Fibroblast of lung (primary cell): Measurements from ENCODE around the gene XYLT1. TPM values are rescaled to one million over a fixed set of nuclear protein-coding genes. Genes with fewer than 3 reads are reported as not detected.

Experiments
- DNase-seq, 2 donors: peaks; one replicate each; pipeline versions ENCODE4 v3.0.0 to v3.0.0-alpha.2; 2010; ENCODE audit warnings: low read depth in 2 of 2
- H2AFZ ChIP-seq: 2 replicates; pipeline ENCODE4 v1.5.1; 2012; ENCODE audit warnings: low read length, control low read depth, inconsistent platforms
- H3K27ac ChIP-seq: 2 replicates; pipeline ENCODE4 v1.5.1; 2011; ENCODE audit warnings: low read length, control low read depth; ENCODE audit not compliant: insufficient read depth
- H3K27me3 ChIP-seq: 2 replicates; pipeline ENCODE4 v1.5.1; 2011; ENCODE audit warnings: mild to moderate bottlenecking, low read length; ENCODE audit not compliant: control insufficient read depth, insufficient read depth
- H3K36me3 ChIP-seq: 2 replicates; pipeline ENCODE4 v1.5.1; 2011; ENCODE audit warnings: low read length; ENCODE audit not compliant: control insufficient read depth, insufficient read depth
- H3K4me1 ChIP-seq: 2 replicates; pipeline ENCODE4 v1.5.1; 2011; ENCODE audit warnings: low read length; ENCODE audit not compliant: control insufficient read depth, insufficient read depth; ENCODE audit errors: extremely low read depth
- H3K4me2 ChIP-seq: 2 replicates; pipeline ENCODE4 v1.5.1; 2011; ENCODE audit warnings: low read length, control low read depth; ENCODE audit not compliant: insufficient read depth; ENCODE audit errors: extremely low read depth
- H3K4me3 ChIP-seq, 4 experiments: fragments of 200-600 bp in 1 of 4; sonication (generic) in 1 of 4; replicated peaks in 1 of 4; 2 replicates each; pipeline ENCODE4 v1.5.1; 2011 to 2016; ENCODE audit warnings: low read length in 4 of 4, low read depth in 3 of 4, mild to moderate bottlenecking in 3 of 4, control low read depth in 2 of 4, inconsistent platforms in 1 of 4, mixed read lengths in 1 of 4; ENCODE audit not compliant: insufficient read depth in 1 of 4; ENCODE audit errors: control extremely low read depth in 1 of 4
- H3K79me2 ChIP-seq: 2 replicates; pipeline ENCODE4 v1.5.1; 2012; ENCODE audit warnings: mild to moderate bottlenecking, low read length, inconsistent platforms; ENCODE audit not compliant: control insufficient read depth, insufficient read depth
- H3K9ac ChIP-seq: 2 replicates; pipeline ENCODE4 v1.5.1; 2011; ENCODE audit warnings: mild to moderate bottlenecking, low read length, control low read depth; ENCODE audit not compliant: insufficient read depth
- H3K9me3 ChIP-seq: 2 replicates; pipeline ENCODE4 v1.5.1; 2012; ENCODE audit warnings: low read depth, low read length; ENCODE audit not compliant: control insufficient read depth, insufficient read depth
- H4K20me1 ChIP-seq: 2 replicates; pipeline ENCODE4 v1.5.1; 2011; ENCODE audit warnings: low read length; ENCODE audit not compliant: control insufficient read depth, insufficient read depth; ENCODE audit errors: extremely low read depth
- EZH2 ChIP-seq: IDR thresholded peaks from 2 replicates; pipeline ENCODE4 v1.5.1; 2012; ENCODE audit warnings: low read length, control low read depth, mild to moderate bottlenecking; ENCODE audit errors: missing control alignments
- polyA plus RNA-seq, 2 donors: library from polyadenylated mRNA; depleted of rRNA in 1 of 2; stranded (reverse) in 1 of 2; unstranded in 1 of 2; fragments of >200 nt; gene quantifications; 2 replicates each; pipeline ENCODE4 v1.2.1, GENCODE V29; 2011 to 2012; ENCODE audit warnings: missing spikeins in 1 of 2
- total RNA-seq: library from RNA; depleted of rRNA; stranded (reverse); fragments of >200 nt; gene quantifications from 2 replicates; pipeline ENCODE4 v1.2.1, GENCODE V29; 2014
- TF ChIP-seq, protein P1 (sequence below), 2 donors: IDR thresholded peaks in 1 of 2; conservative IDR thresholded peaks in 1 of 2; 1 replicate in 1 of 2; 2 replicates in 1 of 2; pipeline ENCODE4 v1.5.1; 2011 to 2012; ENCODE audit warnings: low read length in 2 of 2, control low read depth in 1 of 2, inconsistent platforms in 1 of 2, low read depth in 1 of 2, mild to moderate bottlenecking in 1 of 2

The XYLT1 gene
- total and polyA plus RNA-seq, 2 donors (not counting 1 experiment from before 2014, with no cell fraction given), result 9.3 to 21.8 TPM

- H3K4me1 ChIP-seq, result peaks cover 15% of the 10 kb centered on the region
- H4K20me1 ChIP-seq, result no peaks in the 10 kb centered on the region
- H3K27ac ChIP-seq, result no peak overlapping the region
- no peak for TF ChIP-seq EZH2
- TF ChIP-seq, protein P1, sequence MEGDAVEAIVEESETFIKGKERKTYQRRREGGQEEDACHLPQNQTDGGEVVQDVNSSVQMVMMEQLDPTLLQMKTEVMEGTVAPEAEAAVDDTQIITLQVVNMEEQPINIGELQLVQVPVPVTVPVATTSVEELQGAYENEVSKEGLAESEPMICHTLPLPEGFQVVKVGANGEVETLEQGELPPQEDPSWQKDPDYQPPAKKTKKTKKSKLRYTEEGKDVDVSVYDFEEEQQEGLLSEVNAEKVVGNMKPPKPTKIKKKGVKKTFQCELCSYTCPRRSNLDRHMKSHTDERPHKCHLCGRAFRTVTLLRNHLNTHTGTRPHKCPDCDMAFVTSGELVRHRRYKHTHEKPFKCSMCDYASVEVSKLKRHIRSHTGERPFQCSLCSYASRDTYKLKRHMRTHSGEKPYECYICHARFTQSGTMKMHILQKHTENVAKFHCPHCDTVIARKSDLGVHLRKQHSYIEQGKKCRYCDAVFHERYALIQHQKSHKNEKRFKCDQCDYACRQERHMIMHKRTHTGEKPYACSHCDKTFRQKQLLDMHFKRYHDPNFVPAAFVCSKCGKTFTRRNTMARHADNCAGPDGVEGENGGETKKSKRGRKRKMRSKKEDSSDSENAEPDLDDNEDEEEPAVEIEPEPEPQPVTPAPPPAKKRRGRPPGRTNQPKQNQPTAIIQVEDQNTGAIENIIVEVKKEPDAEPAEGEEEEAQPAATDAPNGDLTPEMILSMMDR (conservative IDR thresholded peaks at IDR 0.05 in 1 of 2, IDR thresholded peaks at IDR 0.05 in 1 of 2; ENCODE audit: low read depth in 1 of 2, low read length in 2 of 2), result no peak
- H3K36me3 ChIP-seq, result no peaks in the 10 kb centered on the region
- no peaks in the 10 kb centered on the region for H3K9me3 ChIP-seq
- no peak overlapping the region for H3K9ac ChIP-seq
- H2AFZ ChIP-seq, result no peak overlapping the region
- no peaks in the 10 kb centered on the region for H3K27me3 ChIP-seq
- H3K4me2 ChIP-seq, result peak overlapping the region; percentile 9
- peaks cover 49% of the 10 kb centered on the region for H3K79me2 ChIP-seq
- no peak for DNase-seq
- H3K4me3 ChIP-seq, result peak overlapping the region in 1 of 4 experiments; percentile 85
These were observed 3.9 kb downstream of the XYLT1 start for GRCh38 chr16:17466876-17467275.

GRCh38 chr16:17465460-17465859 lies 5.3 kb downstream of the XYLT1 start:
- Histone ChIP-seq H3K4me3 (no peak overlapping the region), H3K4me2 (no peak overlapping the region), H3K27me3 (no peaks in the 10 kb centered on the region), H3K36me3 (no peaks in the 10 kb centered on the region), H3K79me2 (peaks cover 58% of the 10 kb centered on the region), H4K20me1 (no peaks in the 10 kb centered on the region), H3K9me3 (no peaks in the 10 kb centered on the region), H2AFZ (no peak overlapping the region), H3K9ac (no peak overlapping the region), H3K27ac (no peak overlapping the region), H3K4me1 (peaks cover 6% of the 10 kb centered on the region)
- no peak for TF ChIP-seq EZH2
- TF ChIP-seq, protein P1 (conservative IDR thresholded peaks at IDR 0.05 in 1 of 2, IDR thresholded peaks at IDR 0.05 in 1 of 2; ENCODE audit: low read depth in 1 of 2, low read length in 2 of 2), result no peak
- no peak for DNase-seq

DNA sequence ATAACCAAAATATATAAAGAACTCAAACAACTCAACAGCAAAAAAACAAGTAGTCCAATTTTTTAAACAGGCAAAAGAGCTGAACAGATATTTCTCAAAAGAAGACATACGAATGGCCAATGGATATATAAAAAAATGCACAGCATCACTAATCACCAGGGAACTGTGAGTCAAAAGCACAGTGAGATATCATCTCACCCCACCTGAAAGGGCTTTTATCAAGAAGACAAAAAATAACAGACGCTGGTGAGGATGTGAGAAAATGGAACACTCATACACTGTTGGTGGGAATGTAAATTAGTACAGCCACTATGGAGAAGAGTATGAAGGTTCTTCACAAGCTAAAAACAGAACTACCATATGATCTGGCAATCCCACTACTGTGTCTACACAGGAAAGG lies 7.4 kb downstream of the XYLT1 start:
- no peak overlapping the region for H3K4me3 ChIP-seq
- H3K4me2 ChIP-seq, result no peak overlapping the region
- H3K79me2 ChIP-seq, result peaks cover 56% of the 10 kb centered on the region
- no peak for DNase-seq
- no peaks in the 10 kb centered on the region for H4K20me1 ChIP-seq
- H3K9ac ChIP-seq, result no peak overlapping the region
- no peaks in the 10 kb centered on the region for H3K27me3 ChIP-seq
- no peaks in the 10 kb centered on the region for H3K36me3 ChIP-seq
- H3K27ac ChIP-seq, result no peak overlapping the region
- H3K4me1 ChIP-seq, result peaks cover 5% of the 10 kb centered on the region
- no peak for TF ChIP-seq EZH2
- TF ChIP-seq, protein P1 (conservative IDR thresholded peaks at IDR 0.05 in 1 of 2, IDR thresholded peaks at IDR 0.05 in 1 of 2; ENCODE audit: low read depth in 1 of 2, low read length in 2 of 2), result no peak
- H3K9me3 ChIP-seq, result no peaks in the 10 kb centered on the region
- H2AFZ ChIP-seq, result no peak overlapping the region
